T-cell (primary cell): ENCODE data around the gene UMOD. TPM values are rescaled to one million over a fixed set of nuclear protein-coding genes. Genes with fewer than 3 reads are reported as not detected.

Experiments used
- ATAC-seq, 4 experiments: fragments of 200-7000 bp in 3 of 4; fragments of 150-1000 bp in 1 of 4; cut with Tn5 transposase; replicated peaks in 1 of 4; 1 replicate in 3 of 4; 2 replicates in 1 of 4; pipeline ENCODE4 v1.10.0; 2021; ENCODE audit warnings: moderate library complexity in 3 of 4, mild to moderate bottlenecking in 2 of 4, moderate number of reproducible peaks in 1 of 4
- CTCF ChIA-PET, 2 donors: fragments of 300-600 bp; sonication (Branson Sonifier 250); formaldehyde crosslinking; loops; one replicate each; lab custom pipeline; 2022; ENCODE audit warnings: antibody characterized with exemption in 2 of 2; lab: Charles Lee
- POLR2A ChIA-PET, 2 donors: fragments of 300-600 bp; sonication (Branson Sonifier 250); formaldehyde crosslinking; loops; one replicate each; lab custom pipeline; 2022; ENCODE audit warnings: antibody characterized with exemption in 2 of 2; lab: Charles Lee
- DNase-seq, 35 experiments: peaks; one replicate each; pipeline versions ENCODE4 v3.0.0 to v3.0.0-alpha.2; 2013 to 2023
- H3K27ac ChIP-seq: one replicate; pipeline ENCODE4 v1.5.1; 2013; ENCODE audit warnings: low read length
- H3K27me3 ChIP-seq, 2 experiments: replicated peaks in 1 of 2; 1 replicate in 1 of 2; 2 replicates in 1 of 2; pipeline versions ENCODE4 v1.6.1 to v1.7.0; 2013; ENCODE audit warnings: low read length in 1 of 2, mixed read lengths in 1 of 2; ENCODE audit not compliant: control insufficient read depth in 2 of 2, insufficient read depth in 2 of 2; ENCODE audit errors: extremely low read depth in 1 of 2
- H3K36me3 ChIP-seq, 2 donors: 1 replicate in 1 of 2; 2 replicates in 1 of 2; pipeline versions ENCODE4 v1.6.1 to v1.7.0; 2013; ENCODE audit warnings: low read length in 1 of 2; ENCODE audit not compliant: control insufficient read depth in 2 of 2, insufficient read depth in 1 of 2; ENCODE audit errors: extremely low read depth in 1 of 2
- H3K4me1 ChIP-seq, 2 experiments: 1 replicate in 1 of 2; 2 replicates in 1 of 2; pipeline versions ENCODE4 v1.6.1 to v1.7.0; 2013; ENCODE audit warnings: low read length in 2 of 2, mixed read lengths in 1 of 2; ENCODE audit not compliant: insufficient read depth in 2 of 2, control insufficient read depth in 1 of 2; ENCODE audit errors: extremely low read depth in 1 of 2
- H3K4me3 ChIP-seq, 2 donors: 1 replicate in 1 of 2; 2 replicates in 1 of 2; pipeline versions ENCODE4 v1.5.1 to v1.7.0; 2013; ENCODE audit warnings: mild to moderate bottlenecking in 2 of 2, low read length in 1 of 2, moderate library complexity in 1 of 2; ENCODE audit not compliant: control insufficient read depth in 1 of 2; ENCODE audit errors: extremely low read depth in 1 of 2
- H3K9me3 ChIP-seq: 2 replicates; pipeline ENCODE4 v1.7.0; 2013
- H3K27ac Mint-ChIP-seq, 2 donors: one replicate each; pipeline ENCODE4 v1.8.0; 2020 to 2021; ENCODE audit warnings: mild to moderate bottlenecking in 2 of 2, mixed read lengths in 2 of 2
- H3K27me3 Mint-ChIP-seq, 2 donors: one replicate each; pipeline ENCODE4 v1.8.0; 2021 to 2022; ENCODE audit warnings: mixed read lengths in 2 of 2
- H3K36me3 Mint-ChIP-seq: one replicate; pipeline ENCODE4 v1.8.0; 2021; ENCODE audit warnings: mixed read lengths
- H3K4me1 Mint-ChIP-seq, 3 donors: one replicate each; pipeline ENCODE4 v1.8.0; 2020 to 2022; ENCODE audit warnings: mixed read lengths in 3 of 3, mild to moderate bottlenecking in 1 of 3
- H3K4me3 Mint-ChIP-seq, 3 donors: one replicate each; pipeline ENCODE4 v1.8.0; 2020 to 2022; ENCODE audit warnings: mild to moderate bottlenecking in 3 of 3, mixed read lengths in 3 of 3, moderate library complexity in 3 of 3
- H3K9me3 Mint-ChIP-seq, 3 donors: one replicate each; pipeline ENCODE4 v1.8.0; 2020 to 2022; ENCODE audit warnings: mixed read lengths in 3 of 3
- WGBS: methylation state at CpG from one replicate; pipeline ENCODE4 v1.1.5; 2013; ENCODE audit warnings: missing lambda C conversion rate; ENCODE audit not compliant: insufficient coverage; 5-methylcytosine and 5-hydroxymethylcytosine counted together
- total RNA-seq, 35 experiments: library from RNA in 6 of 35; stranded (reverse) in 6 of 35; fragments of 120-200 nt in 1 of 35; gene quantifications; one replicate each; pipeline versions ENCODE4 v1.2.1 to v1.2.4 and lab custom pipeline; 2013 to 2026

UMOD gene
- total RNA-seq, 5 donors from 2014 or later (not counting 1 experiment from before 2014, with no cell fraction given) = not detected

DNA sequence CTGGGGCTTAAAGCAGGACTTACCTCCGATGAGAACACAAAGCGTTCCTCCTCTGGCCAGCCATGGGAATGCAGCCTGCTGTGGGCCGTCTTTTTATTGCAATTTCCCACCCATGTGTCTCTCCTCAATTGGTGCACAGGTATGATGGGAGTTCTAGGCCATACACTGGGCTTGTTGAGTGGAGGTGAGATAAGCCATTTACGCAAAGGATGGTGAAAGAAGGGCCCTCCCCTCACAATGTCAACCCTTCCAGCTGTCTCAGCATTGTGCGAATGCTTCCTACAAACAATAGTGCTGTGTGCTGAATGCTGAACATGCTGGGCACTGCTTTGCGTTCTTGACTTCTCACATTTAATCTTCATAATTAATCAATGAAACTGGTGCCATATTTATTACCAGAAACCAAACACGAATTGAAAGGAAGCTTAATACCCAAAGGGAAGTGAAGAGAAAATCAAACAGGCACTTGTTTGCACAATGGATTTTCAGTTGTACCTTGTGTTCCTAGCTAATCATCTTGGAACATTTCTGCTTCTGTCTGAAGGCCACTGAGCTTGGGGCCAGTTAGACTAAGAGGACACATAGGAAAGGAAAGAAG, 25.0 kb downstream of the UMOD start, which contains the start of gene GP2:
GP2 (minus strand) TSS at position 70 of the 598 bp plus-strand sequence. CDS start 1,082 bp downstream, outside the sequence.
- peaks cover 0 to 3% of the 10 kb centered on the region in 2 donors for H3K27me3 Mint-ChIP-seq
- Histone ChIP-seq H3K4me3 (no peak within 1 kb of the TSS), H3K36me3 (no peaks in the 10 kb centered on the region), H3K27me3 (peaks cover 0 to 6% of the 10 kb centered on the region in 2 experiments), H3K27ac (no peak within 1 kb of the TSS), H3K4me1 (no peaks in the 10 kb centered on the region), H3K9me3 (no peaks in the 10 kb centered on the region)
- 86% methylated on average over 2 of the region's 7 CpGs for WGBS
- H3K4me3 Mint-ChIP-seq = no peak within 1 kb of the TSS
- H3K36me3 Mint-ChIP-seq = no peaks in the 10 kb centered on the region
- POLR2A ChIA-PET = no interaction called here
- peaks cover 0 to 3% (median 0%) of the 10 kb centered on the region in 3 donors for H3K9me3 Mint-ChIP-seq
- H3K27ac Mint-ChIP-seq = no peak within 1 kb of the TSS
- no peaks in the 10 kb centered on the region for H3K4me1 Mint-ChIP-seq
- ATAC-seq = no peak
- CTCF ChIA-PET = no interaction called here
- DNase-seq = no peak

GRCh38 chr16:20326321-20326720, 26.2 kb downstream of the UMOD start:
- 66% methylated on average over 3 of the region's 3 CpGs for WGBS
- POLR2A ChIA-PET = no interaction called here
- Histone ChIP-seq H3K27ac (no peak overlapping the region), H3K36me3 (no peaks in the 10 kb centered on the region), H3K4me1 (no peaks in the 10 kb centered on the region), H3K27me3 (peaks cover 0 to 6% of the 10 kb centered on the region in 2 experiments), H3K9me3 (no peaks in the 10 kb centered on the region), H3K4me3 (no peak overlapping the region)
- no peaks in the 10 kb centered on the region for H3K4me1 Mint-ChIP-seq
- no peaks in the 10 kb centered on the region for H3K27me3 Mint-ChIP-seq
- H3K27ac Mint-ChIP-seq = no peak overlapping the region
- no peak for ATAC-seq
- H3K4me3 Mint-ChIP-seq = no peak overlapping the region
- H3K36me3 Mint-ChIP-seq = no peaks in the 10 kb centered on the region
- DNase-seq = no peak
- CTCF ChIA-PET = no interaction called here
- peaks cover 0 to 3% (median 0%) of the 10 kb centered on the region in 3 donors for H3K9me3 Mint-ChIP-seq

DNA sequence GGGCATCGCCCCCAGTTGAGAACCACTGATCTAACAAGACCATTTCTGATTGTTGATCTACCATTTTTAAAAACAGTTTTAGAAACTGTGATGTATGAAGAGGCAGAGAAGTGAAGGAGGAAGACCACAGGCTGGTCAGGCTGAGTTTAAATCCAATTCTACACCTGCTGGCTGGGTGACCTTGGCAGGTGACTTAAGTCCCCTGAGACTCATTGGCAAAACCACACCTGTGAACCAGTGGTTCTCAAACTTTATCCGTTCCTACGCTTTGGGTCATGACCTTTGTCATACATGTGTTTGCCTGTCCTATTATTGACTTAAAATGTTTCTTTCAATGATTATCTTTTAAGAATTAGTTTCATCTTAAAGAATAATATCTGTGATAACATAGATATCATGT, 27.5 kb downstream of the UMOD start:
- H3K27ac ChIP-seq = no peak overlapping the region
- no peaks in the 10 kb centered on the region for H3K4me1 ChIP-seq
- Mint-ChIP-seq H3K27me3 (no peaks in the 10 kb centered on the region), H3K4me3 (no peak overlapping the region), H3K36me3 (no peaks in the 10 kb centered on the region), H3K4me1 (no peaks in the 10 kb centered on the region), H3K9me3 (peaks cover 0 to 3% (median 0%) of the 10 kb centered on the region in 3 donors), H3K27ac (no peak overlapping the region)
- CTCF ChIA-PET = no interaction called here
- H3K4me3 ChIP-seq = no peak overlapping the region
- no peaks in the 10 kb centered on the region for H3K36me3 ChIP-seq
- POLR2A ChIA-PET = no interaction called here
- H3K9me3 ChIP-seq = no peaks in the 10 kb centered on the region
- no peak for ATAC-seq
- DNase-seq = no peak
- WGBS = no CpG with 5 or more reads among the region's 3 CpGs
- peaks cover 0 to 6% of the 10 kb centered on the region in 2 experiments for H3K27me3 ChIP-seq

- POLR2A ChIA-PET = no interaction called here
Observed at GRCh38 chr16:20323591-20324117, 28.9 kb downstream of the UMOD start.

GRCh38 chr16:20322696-20323095, 29.8 kb downstream of the UMOD start:
- no peaks in the 10 kb centered on the region for H3K9me3 ChIP-seq
- H3K4me3 ChIP-seq = no peak overlapping the region
- no peaks in the 10 kb centered on the region for H3K27me3 Mint-ChIP-seq
- no peaks in the 10 kb centered on the region for H3K9me3 Mint-ChIP-seq
- 100% methylated on average over 2 of the region's 4 CpGs for WGBS
- no peak overlapping the region for H3K27ac ChIP-seq
- H3K4me1 Mint-ChIP-seq = no peaks in the 10 kb centered on the region
- ATAC-seq = no peak
- no peaks in the 10 kb centered on the region for H3K36me3 ChIP-seq
- H3K27me3 ChIP-seq = peaks cover 0 to 6% of the 10 kb centered on the region in 2 experiments
- DNase-seq = no peak
- no peaks in the 10 kb centered on the region for H3K4me1 ChIP-seq
- H3K4me3 Mint-ChIP-seq = no peak overlapping the region
- H3K36me3 Mint-ChIP-seq = no peaks in the 10 kb centered on the region
- H3K27ac Mint-ChIP-seq = no peak overlapping the region
- POLR2A ChIA-PET = no interaction called here
- CTCF ChIA-PET = no interaction called here

More at GRCh38 chr16:20323591-20324117, 28.9 kb downstream of the UMOD start:
- Histone ChIP-seq H3K9me3 (no peaks in the 10 kb centered on the region), H3K36me3 (no peaks in the 10 kb centered on the region), H3K4me3 (no peak overlapping the region), H3K27ac (no peak overlapping the region), H3K27me3 (peaks cover 0 to 6% of the 10 kb centered on the region in 2 experiments), H3K4me1 (no peaks in the 10 kb centered on the region)
- no peaks in the 10 kb centered on the region for H3K9me3 Mint-ChIP-seq
- H3K4me1 Mint-ChIP-seq = no peaks in the 10 kb centered on the region
- no peaks in the 10 kb centered on the region for H3K27me3 Mint-ChIP-seq
- no peak overlapping the region for H3K27ac Mint-ChIP-seq
- CTCF ChIA-PET = no interaction called here
- H3K36me3 Mint-ChIP-seq = no peaks in the 10 kb centered on the region
- DNase-seq = no peak
- 71% methylated on average over 4 of the region's 9 CpGs for WGBS
- no peak overlapping the region for H3K4me3 Mint-ChIP-seq
- ATAC-seq = no peak

- CTCF ChIA-PET = no interaction called here
Observed at GRCh38 chr16:20321671-20322070, 30.8 kb downstream of the UMOD start.

More at GRCh38 chr16:20321671-20322070, 30.8 kb downstream of the UMOD start:
- Histone ChIP-seq H3K4me3 (no peak overlapping the region), H3K9me3 (no peaks in the 10 kb centered on the region), H3K4me1 (no peaks in the 10 kb centered on the region), H3K27ac (no peak overlapping the region), H3K36me3 (no peaks in the 10 kb centered on the region), H3K27me3 (peaks cover 0 to 6% of the 10 kb centered on the region in 2 experiments)
- H3K27me3 Mint-ChIP-seq = peaks cover under 1 to 1% of the 10 kb centered on the region in 2 donors
- H3K4me3 Mint-ChIP-seq = no peak overlapping the region
- ATAC-seq (no peak), DNase-seq (no peak)
- H3K27ac Mint-ChIP-seq = no peak overlapping the region
- POLR2A ChIA-PET = no interaction called here
- 78% methylated on average over 1 of the region's 1 CpG for WGBS
- no peaks in the 10 kb centered on the region for H3K4me1 Mint-ChIP-seq
- no peaks in the 10 kb centered on the region for H3K36me3 Mint-ChIP-seq
- H3K9me3 Mint-ChIP-seq = no peaks in the 10 kb centered on the region
